HepG2 (cell line): ENCODE data around the gene ITCH. TPM values are rescaled to one million over a fixed set of nuclear protein-coding genes. Genes with fewer than 3 reads are reported as not detected.

Experiments
- ARID2 ChIP-seq: sonication (generic); formaldehyde crosslinking; IDR thresholded peaks from 2 replicates; pipeline ENCODE4 v1.8.1; 2022; ENCODE audit warnings: mild to moderate bottlenecking, missing genetic modification reagents, borderline replicate concordance
- ATF7-NPFF ChIP-seq: sonication (generic); formaldehyde crosslinking; IDR thresholded peaks from 2 replicates; pipeline ENCODE4 v1.8.1; 2023; ENCODE audit warnings: mild to moderate bottlenecking, low read depth, missing genetic modification reagents, moderate library complexity
- BORCS8-MEF2B ChIP-seq: sonication (generic); formaldehyde crosslinking; IDR thresholded peaks from 2 replicates; pipeline ENCODE4 v1.8.0; 2022; ENCODE audit warnings: mild to moderate bottlenecking, missing genetic modification reagents
- FIP1L1 ChIP-seq: fragments of 200-400 bp; formaldehyde crosslinking; IDR thresholded peaks from 2 replicates; pipeline ENCODE4 v1.6.1; 2018; ENCODE audit warnings: low read depth, mild to moderate bottlenecking, low read length, moderate library complexity, borderline replicate concordance; ENCODE audit not compliant: insufficient read depth
- HNF1B ChIP-seq: sonication (generic); formaldehyde crosslinking; IDR thresholded peaks from 2 replicates; pipeline ENCODE4 v1.5.1; 2020; ENCODE audit warnings: mild to moderate bottlenecking, moderate library complexity, missing genetic modification reagents
- MXD3 ChIP-seq: IDR thresholded peaks from 2 replicates; pipeline ENCODE4 v1.6.1; 2016; ENCODE audit warnings: mild to moderate bottlenecking, missing biosample characterization, missing genetic modification reagents
- NFE2L2 ChIP-seq: fragments of 150-350 bp; IDR thresholded peaks from 2 replicates; pipeline ENCODE4 v1.6.1; 2014; ENCODE audit warnings: low read length
- RAD21 ChIP-seq: fragments of 450-650 bp; formaldehyde crosslinking; IDR thresholded peaks from 2 replicates; pipeline ENCODE4 v1.5.0; 2020; ENCODE audit warnings: mild to moderate bottlenecking
- RARG ChIP-seq: sonication (generic); formaldehyde crosslinking; IDR thresholded peaks from 2 replicates; pipeline ENCODE4 v1.4.0; 2020; ENCODE audit warnings: low read depth, mild to moderate bottlenecking, missing genetic modification reagents
- RBAK ChIP-seq: sonication (generic); formaldehyde crosslinking; IDR thresholded peaks from 2 replicates; pipeline ENCODE4 v1.5.1; 2020; ENCODE audit warnings: mild to moderate bottlenecking, missing genetic modification reagents
- SATB2 ChIP-seq: sonication (generic); formaldehyde crosslinking; IDR thresholded peaks from 2 replicates; pipeline ENCODE4 v1.5.0; 2020; ENCODE audit warnings: missing genetic modification reagents
- SOX5 ChIP-seq: IDR thresholded peaks from 2 replicates; pipeline ENCODE4 v1.6.1; 2016; ENCODE audit warnings: borderline replicate concordance
- SRF ChIP-seq: IDR thresholded peaks from 2 replicates; pipeline ENCODE4 v1.6.1; 2011; ENCODE audit warnings: mild to moderate bottlenecking, low read depth, low read length, moderate library complexity
- ZBTB21 ChIP-seq: sonication (generic); formaldehyde crosslinking; IDR thresholded peaks from 2 replicates; pipeline ENCODE4 v1.4.0; 2020; ENCODE audit warnings: missing genetic modification reagents
- ZBTB7A ChIP-seq: sonication (generic); formaldehyde crosslinking; IDR thresholded peaks from 2 replicates; pipeline ENCODE4 v1.8.0; 2022; ENCODE audit warnings: mild to moderate bottlenecking, missing genetic modification reagents
- ZFP90 ChIP-seq: sonication (generic); formaldehyde crosslinking; IDR thresholded peaks from 2 replicates; pipeline ENCODE4 v1.8.0; 2022; ENCODE audit warnings: missing genetic modification reagents, mild to moderate bottlenecking, inconsistent platforms, borderline replicate concordance
- ZFX ChIP-seq: sonication (generic); formaldehyde crosslinking; IDR thresholded peaks from 2 replicates; pipeline ENCODE4 v1.4.0; 2020; ENCODE audit warnings: mild to moderate bottlenecking, low read depth, missing genetic modification reagents, moderate library complexity
- ZMAT3 ChIP-seq: sonication (generic); formaldehyde crosslinking; conservative IDR thresholded peaks from 2 replicates; pipeline ENCODE4 v1.7.0; 2021; ENCODE audit warnings: missing genetic modification reagents
- ZNF260 ChIP-seq: sonication (generic); formaldehyde crosslinking; IDR thresholded peaks from 2 replicates; pipeline ENCODE4 v1.4.0; 2020; ENCODE audit warnings: missing genetic modification reagents, low read depth, mild to moderate bottlenecking, borderline replicate concordance
- ZNF317 ChIP-seq: sonication (generic); formaldehyde crosslinking; IDR thresholded peaks from 2 replicates; pipeline ENCODE4 v1.5.0; 2020; ENCODE audit warnings: mild to moderate bottlenecking, missing genetic modification reagents
- ZNF468 ChIP-seq: sonication (generic); formaldehyde crosslinking; IDR thresholded peaks from 2 replicates; pipeline ENCODE4 v1.8.0; 2022; ENCODE audit warnings: mild to moderate bottlenecking, moderate library complexity, missing genetic modification reagents
- ZNF607 ChIP-seq: sonication (generic); formaldehyde crosslinking; IDR thresholded peaks from 2 replicates; pipeline ENCODE4 v1.5.1; 2020; ENCODE audit warnings: missing genetic modification reagents, mild to moderate bottlenecking, borderline replicate concordance
- ZNF883 ChIP-seq: sonication (generic); formaldehyde crosslinking; IDR thresholded peaks from 2 replicates; pipeline ENCODE4 v1.5.1; 2020; ENCODE audit warnings: mild to moderate bottlenecking, missing genetic modification reagents; ENCODE audit errors: not compliant biosample characterization
- ZSCAN12 ChIP-seq: sonication (generic); formaldehyde crosslinking; IDR thresholded peaks from 2 replicates; pipeline ENCODE4 v1.9.0; 2021; ENCODE audit warnings: mild to moderate bottlenecking, missing genetic modification reagents
- ZSCAN30 ChIP-seq: sonication (generic); formaldehyde crosslinking; IDR thresholded peaks from 2 replicates; pipeline ENCODE4 v1.5.0; 2020; ENCODE audit warnings: mild to moderate bottlenecking, missing genetic modification reagents
- polyA plus RNA-seq, 8 experiments: library from polyadenylated mRNA; depleted of rRNA in 3 of 8; stranded (reverse) in 7 of 8; unstranded in 1 of 8; fragments of >200 nt; fragmentation: Illumina TruSeq in 4 of 8; extraction: Trizol in 4 of 8; gene quantifications; 2 replicates each; pipeline versions ENCODE4 v1.2.1 to v1.2.3, GENCODE V29; 2011 to 2016; ENCODE audit warnings: low read depth in 4 of 8, missing spikeins in 1 of 8, mixed read lengths in 1 of 8; ENCODE audit not compliant: insufficient read depth in 1 of 8
- total RNA-seq, 5 experiments: library from RNA; depleted of rRNA; stranded (reverse); fragments of >200 nt; fragmentation: Illumina TruSeq; extraction: Trizol; gene quantifications; 2 replicates each; pipeline ENCODE4 v1.2.3, GENCODE V29; 2016; ENCODE audit warnings: low read depth in 1 of 5
- TF ChIP-seq, protein P1 (sequence below): IDR thresholded peaks from 2 replicates; pipeline ENCODE4 v1.6.1; 2016; ENCODE audit warnings: missing compliant biosample characterization, missing genetic modification reagents, borderline replicate concordance
- TF ChIP-seq, protein P2 (sequence below): sonication (generic); formaldehyde crosslinking; IDR thresholded peaks from 2 replicates; pipeline ENCODE4 v1.5.0; 2020; ENCODE audit warnings: missing genetic modification reagents, mild to moderate bottlenecking, borderline replicate concordance
- TF ChIP-seq, protein P3 (sequence below): sonication (generic); formaldehyde crosslinking; IDR thresholded peaks from 2 replicates; pipeline ENCODE4 v1.4.0; 2020; ENCODE audit warnings: missing genetic modification reagents

ITCH gene
- total and polyA plus RNA-seq, 2 of the 13 experiments (the other 11 are each of a cell fraction or from before 2014, with no cell fraction given): 20.5 to 112 TPM

DNA sequence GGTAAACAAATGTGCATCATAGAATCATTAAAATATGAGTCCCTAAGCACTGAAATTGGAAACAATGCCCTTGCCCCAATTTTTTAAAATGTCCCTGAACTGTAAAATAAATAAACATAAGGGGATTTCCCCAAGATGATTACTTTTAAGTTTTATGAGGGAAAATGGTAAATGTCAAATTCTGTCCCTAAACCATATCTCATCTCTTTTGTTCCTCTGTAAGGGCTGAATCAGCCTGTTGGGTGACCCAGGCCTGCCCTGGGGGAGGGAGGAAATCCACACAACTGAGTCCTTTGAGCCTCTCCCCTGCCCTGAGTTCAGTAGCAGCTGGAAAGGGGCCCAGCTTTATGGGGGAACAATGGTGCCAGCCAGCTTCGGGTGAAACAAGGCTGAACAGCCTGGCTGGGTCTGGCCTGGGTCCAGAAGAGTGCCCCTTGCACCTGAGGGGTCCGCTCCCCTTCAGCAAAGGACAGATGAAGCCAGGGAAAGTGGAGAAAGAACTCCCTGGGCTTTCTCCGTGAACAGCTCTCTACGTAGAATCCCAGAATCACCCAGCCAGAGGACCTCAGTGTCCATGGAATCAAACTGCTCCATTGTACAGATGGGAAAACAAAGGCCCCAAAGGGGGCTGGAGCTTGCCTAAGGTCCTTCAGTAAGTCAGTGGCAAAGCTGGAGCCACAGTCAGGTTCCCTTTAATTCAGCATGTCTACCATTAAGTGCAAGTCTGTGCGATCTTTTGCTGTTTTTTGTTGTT, 28.2 kb upstream of the ITCH start (continued):
- TF ChIP-seq RBAK (CRISPR knock-in tag): no peak
- no peak for TF ChIP-seq SATB2
- TF ChIP-seq RARG (CRISPR knock-in tag): no peak
- no peak for TF ChIP-seq SRF
- TF ChIP-seq MXD3 (CRISPR knock-in tag): no peak
- no peak for TF ChIP-seq ZBTB21 (CRISPR knock-in tag)
- peak; percentile 3; the same call in 1 of the 2 replicates for TF ChIP-seq ZNF317
- no peak for TF ChIP-seq FIP1L1
- TF ChIP-seq ZSCAN30 (CRISPR knock-in tag): no peak
- TF ChIP-seq, protein P1, sequence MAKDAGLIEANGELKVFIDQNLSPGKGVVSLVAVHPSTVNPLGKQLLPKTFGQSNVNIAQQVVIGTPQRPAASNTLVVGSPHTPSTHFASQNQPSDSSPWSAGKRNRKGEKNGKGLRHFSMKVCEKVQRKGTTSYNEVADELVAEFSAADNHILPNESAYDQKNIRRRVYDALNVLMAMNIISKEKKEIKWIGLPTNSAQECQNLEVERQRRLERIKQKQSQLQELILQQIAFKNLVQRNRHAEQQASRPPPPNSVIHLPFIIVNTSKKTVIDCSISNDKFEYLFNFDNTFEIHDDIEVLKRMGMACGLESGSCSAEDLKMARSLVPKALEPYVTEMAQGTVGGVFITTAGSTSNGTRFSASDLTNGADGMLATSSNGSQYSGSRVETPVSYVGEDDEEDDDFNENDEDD (CRISPR knock-in tag): no peak
- no peak for TF ChIP-seq ZNF883 (CRISPR knock-in tag)
- TF ChIP-seq, protein P2, sequence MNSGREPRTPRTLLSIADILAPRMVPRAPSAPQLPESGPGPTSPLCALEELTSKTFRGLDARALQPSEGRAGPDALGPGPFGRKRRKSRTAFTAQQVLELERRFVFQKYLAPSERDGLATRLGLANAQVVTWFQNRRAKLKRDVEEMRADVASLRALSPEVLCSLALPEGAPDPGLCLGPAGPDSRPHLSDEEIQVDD: no peak
- TF ChIP-seq RAD21 (CRISPR knock-in tag): no peak
- no peak for TF ChIP-seq NFE2L2
- TF ChIP-seq ATF7-NPFF (CRISPR knock-in tag): no peak
- TF ChIP-seq ZNF468 (CRISPR knock-in tag): no peak
- 0 out of 2 replicates have a peak, but pooled peaks have one; percentile 22 for TF ChIP-seq ZBTB7A
- TF ChIP-seq ZSCAN12 (CRISPR knock-in tag): no peak
- no peak for TF ChIP-seq ZNF260 (CRISPR knock-in tag)
- no peak; the same call in 1 of the 2 replicates for TF ChIP-seq ARID2 (CRISPR knock-in tag)
- TF ChIP-seq ZFP90 (CRISPR knock-in tag): no peak
- TF ChIP-seq, protein P3, sequence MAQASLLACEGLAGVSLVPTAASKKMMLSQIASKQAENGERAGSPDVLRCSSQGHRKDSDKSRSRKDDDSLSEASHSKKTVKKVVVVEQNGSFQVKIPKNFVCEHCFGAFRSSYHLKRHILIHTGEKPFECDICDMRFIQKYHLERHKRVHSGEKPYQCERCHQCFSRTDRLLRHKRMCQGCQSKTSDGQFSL (CRISPR knock-in tag): no peak
- TF ChIP-seq ZNF607: no peak
- no peak for TF ChIP-seq HNF1B (CRISPR knock-in tag)
- no peak for TF ChIP-seq ZMAT3 (CRISPR knock-in tag)
- no peak for TF ChIP-seq BORCS8-MEF2B (CRISPR knock-in tag)
- peak; percentile 64; the same call in 1 of the 2 replicates for TF ChIP-seq SOX5
- TF ChIP-seq ZFX (CRISPR knock-in tag): peak; percentile 50; the same call in 1 of the 2 replicates
